ENCODE results near the gene ASIC2. TPM values are rescaled to one million over a fixed set of nuclear protein-coding genes. Genes with fewer than 3 reads are reported as not detected.

The ASIC2 gene
- total RNA-seq, 1 experiment from 2014 or later = 0.11 TPM

DNA sequence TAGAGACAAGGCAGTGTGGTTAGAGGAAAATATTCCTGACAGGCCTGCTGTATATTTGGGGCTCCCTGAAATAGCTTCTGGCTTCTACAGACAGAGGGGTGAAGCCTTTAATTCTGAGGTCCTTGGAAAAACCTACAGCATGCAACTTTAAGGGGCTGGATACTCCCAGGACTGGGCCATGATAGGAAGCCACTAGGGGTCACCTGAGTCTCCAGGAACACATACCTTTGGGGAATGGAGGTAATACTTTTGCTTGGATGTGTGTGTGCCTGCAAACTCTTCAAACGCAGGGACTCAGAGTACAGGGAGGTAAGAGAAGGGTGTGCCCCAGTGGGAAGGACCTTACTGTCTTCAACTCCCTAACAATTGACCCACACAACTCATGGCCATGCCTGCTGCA is 4.1 kb downstream of the ASIC2 start:
- no peak for DNase-seq (ENCODE audit: low read depth)

DNA sequence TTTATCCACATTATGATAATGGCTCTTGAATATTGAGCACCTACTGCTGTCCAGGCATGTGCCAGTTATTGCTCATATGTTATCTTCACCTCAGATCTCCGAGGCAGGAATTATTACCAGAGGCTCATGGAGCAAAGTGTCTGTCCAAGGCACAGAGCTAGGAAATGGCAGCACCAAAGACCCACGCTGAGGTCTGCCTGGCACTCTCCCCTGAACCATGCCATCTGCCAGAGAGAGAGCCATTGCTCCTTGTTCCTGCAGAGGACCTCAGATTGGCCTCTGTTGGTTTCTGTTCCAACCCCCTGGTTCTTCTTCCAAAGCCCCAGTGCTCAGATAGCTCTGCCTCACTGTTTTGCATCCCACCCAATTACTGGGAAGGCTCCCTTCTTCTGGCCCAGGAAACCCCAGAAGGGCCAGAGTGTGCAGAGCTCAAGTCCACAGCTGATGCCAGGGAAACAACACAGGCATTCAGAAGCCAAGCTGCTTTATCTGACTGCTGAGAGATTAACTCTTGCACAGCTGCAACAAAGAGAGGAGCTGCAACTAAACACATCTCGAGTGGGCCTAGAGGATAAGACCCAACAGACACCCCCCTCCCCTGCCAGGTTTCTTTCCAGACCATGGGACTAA is 5.9 kb downstream of the ASIC2 start:
- no peak for DNase-seq (ENCODE audit: low read depth)

DNA sequence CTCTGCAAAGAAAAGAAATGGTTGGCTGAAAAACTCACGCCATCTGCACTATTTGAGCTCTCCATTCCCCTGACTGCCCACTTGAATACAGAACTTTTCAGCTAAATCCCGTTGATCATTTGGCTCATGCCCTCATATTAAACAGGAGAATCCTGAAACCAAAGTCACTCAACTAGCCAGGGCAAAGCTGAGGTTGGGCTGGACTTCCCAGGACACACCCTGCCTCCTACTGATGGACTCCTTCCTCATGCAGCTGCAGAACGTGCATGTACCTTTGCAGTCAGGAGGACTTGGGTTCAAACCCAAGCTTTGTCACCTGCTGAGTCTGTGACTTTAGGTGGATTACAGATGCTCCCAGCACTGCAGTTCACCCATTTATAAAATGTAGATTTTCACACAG is 7.7 kb downstream of the ASIC2 start:
- no peak for DNase-seq (ENCODE audit: low read depth)

DNA sequence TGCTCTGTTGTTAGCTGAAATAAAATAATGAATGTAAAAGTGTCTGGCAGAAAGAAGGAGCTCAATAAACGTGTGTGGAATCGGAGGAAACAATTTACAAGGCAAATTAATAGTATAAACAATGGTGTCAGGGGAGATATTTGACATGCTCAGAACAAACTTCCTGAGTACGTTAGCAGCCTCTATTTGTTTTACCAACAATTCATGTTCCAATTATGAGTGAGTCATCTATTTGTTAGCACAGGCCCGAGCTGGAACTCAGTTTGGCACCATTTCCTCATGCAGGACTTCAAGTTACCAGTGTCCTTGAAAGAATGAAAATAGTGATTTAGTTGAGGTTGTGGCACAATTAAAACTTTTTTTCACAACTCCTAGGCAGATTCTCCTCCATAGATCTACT is 9.1 kb downstream of the ASIC2 start:
- DNase-seq (ENCODE audit: low read depth) = peak; percentile 65

DNA sequence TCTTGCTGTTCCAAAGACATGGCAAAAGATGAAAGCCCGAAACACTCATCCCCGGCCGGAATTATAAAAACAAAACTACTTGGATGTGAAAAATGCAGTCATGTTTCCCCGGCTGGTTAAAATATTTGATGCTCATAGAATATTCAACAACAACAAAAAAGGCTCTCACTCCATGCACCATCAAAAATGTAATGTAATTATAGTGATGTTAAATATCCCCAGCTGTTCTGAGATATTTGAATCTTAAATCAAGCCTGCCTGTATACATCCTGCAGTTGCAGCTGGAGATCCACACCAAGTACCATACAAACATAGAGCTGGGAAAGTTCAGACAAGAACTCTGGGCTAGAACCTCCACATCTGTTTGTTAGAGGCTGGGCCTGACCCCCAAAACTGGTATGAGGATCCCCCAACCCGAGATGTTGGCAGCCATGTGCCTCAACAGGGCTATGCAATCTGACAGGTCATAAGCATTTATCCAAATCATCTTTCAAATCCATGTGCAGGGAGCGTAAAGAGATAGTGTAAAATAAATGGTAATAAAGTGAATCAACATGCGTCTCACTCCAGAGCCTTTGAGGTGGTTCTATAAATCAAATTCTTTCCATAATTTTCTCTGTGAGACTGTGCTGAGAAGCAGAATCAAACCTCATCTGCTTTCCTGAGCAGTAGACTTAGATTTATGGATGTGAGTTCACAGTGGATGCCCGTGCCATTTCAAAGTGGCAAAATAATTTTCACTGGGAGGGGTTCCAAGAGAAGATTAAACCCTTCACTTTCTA is 12.7 kb downstream of the ASIC2 start:
- DNase-seq (ENCODE audit: low read depth) = no peak

DNA sequence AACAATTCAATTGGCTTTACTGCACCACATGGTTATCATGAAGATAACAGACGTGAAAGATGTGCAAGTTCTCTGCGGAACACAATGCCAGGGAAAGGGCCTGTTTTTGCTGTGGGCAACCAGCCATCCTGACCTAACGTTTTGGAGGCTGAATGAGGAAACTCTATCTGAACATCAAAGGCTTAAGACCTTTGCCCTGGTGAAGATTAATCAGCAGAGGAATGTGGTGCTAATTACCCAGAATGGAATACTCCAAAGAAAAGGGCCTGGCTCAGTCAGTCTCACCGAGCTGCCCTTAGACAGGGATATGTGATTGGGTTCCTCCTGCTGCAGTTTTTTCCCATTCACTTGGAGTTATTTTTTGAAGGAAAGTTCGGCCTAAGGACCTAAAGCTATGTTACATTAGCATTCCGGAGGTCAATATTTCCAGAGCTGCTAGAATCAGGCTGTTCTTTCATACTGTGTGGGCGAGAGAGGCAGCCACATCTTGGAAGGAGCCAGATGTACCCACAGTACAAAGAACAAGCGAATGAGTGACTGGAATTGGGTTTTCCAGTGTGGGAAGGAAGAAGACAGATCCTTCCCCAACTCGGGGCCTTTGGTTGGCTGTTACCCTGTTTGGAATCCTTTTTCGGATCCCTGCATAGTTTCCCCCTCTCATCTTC is 15.5 kb downstream of the ASIC2 start:
- no peak for DNase-seq (ENCODE audit: low read depth)

DNA sequence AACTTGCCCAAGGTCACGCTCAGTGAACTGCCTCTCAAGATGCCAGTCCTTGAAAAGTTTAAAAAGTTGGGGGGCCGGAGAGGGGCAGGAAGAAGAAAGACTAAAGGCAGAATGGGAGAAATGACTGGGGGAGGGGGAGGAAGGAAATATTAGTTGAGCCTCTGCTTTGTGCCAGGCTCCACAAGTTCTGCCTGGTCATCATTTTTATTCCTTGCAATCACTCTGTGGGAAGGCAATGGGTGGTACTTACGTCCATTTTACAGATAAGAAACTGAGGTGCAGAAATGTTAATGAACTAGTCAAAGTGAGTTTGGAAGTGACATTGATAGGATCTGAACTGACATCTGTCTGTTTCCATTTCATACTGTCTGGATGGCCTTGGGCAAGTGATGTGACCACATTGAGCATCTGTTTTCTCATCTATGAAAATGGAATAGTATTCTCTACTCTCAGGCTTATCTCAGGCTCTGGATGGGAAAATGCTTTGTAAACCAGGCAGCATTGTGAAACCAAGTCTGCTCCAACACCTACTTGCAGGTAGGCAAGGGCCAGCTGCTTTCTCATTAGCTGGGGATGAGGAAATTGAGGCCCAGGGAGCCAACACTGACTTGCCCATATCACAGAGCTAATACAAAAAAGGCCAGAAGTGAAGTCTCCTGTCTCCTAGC is 19.2 kb downstream of the ASIC2 start:
- DNase-seq (ENCODE audit: low read depth) = no peak

DNA sequence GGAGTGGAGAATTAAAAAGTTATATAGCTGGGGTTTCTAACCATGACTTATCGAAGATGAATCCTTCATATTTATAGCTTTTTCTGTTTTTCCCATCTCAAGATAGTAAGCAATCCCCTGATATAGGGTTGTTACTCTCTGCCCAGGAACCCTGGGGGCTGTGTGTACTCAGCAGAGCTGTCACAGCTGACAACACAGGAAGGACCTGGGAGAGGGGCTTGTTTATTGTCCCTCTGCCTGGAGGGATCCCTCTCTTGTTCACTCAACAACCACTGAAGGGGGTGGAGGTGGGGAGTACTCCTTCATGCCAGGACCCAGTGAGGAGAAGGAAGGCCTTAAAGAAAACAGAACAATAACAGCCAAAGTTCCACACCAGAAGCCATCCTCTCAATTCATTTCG is 19.8 kb downstream of the ASIC2 start:
- no peak for DNase-seq (ENCODE audit: low read depth)

DNA sequence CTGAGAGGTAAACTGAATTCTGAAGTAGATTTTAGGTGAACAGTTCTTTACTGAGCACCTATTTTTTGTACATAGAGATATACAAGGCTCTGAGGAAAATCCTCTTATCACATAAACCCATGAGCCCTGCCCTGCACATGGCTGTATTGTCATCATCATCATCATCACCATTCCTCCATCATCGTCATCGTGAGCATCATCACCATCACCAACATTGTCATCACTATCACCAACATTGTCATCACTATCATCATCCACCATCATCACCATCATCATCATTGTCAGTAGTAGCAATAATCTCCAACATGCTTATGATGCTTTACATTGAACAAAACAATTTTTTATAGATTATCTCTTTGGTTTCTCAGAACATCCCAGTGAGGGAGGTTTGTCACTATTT is 20.7 kb downstream of the ASIC2 start:
- DNase-seq (ENCODE audit: low read depth) = no peak

DNA sequence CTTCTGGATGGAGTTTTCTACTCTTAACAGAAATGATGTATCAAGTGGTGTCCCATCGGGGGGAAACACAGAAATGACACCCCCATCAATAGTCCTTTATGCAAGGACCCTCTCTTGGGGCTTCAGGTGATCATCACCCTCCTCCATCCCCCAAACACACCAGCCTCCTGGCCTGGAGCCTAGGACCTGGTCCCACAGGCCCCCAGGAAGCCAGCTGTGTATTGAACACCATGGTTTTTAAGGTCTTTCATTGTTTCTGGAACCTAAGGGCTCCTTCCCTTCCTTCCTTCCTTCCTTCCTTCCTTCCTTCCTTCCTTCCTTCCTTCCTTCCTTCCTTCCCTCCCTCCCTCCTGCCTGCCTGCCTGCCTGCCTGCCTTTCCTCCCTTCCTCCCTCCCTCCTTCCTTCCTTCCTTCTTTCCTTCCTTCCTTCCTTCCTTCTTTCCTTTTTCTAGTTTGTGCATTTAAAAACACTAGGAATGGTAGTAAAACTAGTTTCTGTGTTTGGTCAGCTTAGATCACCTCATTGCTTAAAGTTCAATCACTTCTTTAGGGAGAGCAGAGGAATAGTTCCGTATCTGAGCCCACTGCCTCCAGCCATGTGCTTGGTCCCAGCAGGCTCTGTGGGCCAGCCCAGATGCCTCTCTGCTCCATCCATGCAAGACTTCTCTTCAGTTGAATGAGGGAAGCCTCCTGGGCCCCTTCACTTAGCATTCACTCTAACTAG is 23.6 kb downstream of the ASIC2 start:
- DNase-seq (ENCODE audit: low read depth) = no peak

DNA sequence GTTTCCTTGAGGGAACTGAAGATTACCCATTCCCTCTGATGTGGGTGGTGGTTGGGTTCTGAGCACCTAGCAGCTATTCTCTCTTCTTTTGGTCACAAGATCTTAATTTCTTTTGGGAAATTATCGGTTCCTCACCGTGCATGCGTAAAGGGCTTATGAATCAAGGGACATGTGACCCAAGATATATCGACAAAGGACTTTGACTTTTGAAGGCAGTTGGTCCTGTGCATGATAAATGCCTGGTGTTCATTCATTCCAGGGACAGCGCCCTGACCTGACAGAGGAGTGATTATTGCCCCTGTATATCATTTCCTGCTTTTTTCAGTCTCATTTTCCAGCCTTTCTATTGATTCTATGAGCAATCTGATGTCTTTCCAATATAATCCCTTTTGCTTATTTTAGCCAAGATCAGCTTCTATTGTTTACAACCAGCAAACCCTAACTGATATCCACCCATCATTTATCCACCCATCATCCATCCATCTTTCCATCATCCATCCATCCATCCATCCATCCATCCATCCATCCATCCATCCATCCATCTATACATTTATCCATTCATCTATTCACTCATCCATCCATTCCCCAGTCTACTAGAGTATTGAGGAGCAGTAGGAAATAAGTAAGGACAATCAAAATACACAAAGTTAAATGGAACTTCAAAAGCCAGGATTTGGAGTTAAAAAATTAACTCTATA is 25.1 kb downstream of the ASIC2 start:
- DNase-seq (ENCODE audit: low read depth) = no peak

DNA sequence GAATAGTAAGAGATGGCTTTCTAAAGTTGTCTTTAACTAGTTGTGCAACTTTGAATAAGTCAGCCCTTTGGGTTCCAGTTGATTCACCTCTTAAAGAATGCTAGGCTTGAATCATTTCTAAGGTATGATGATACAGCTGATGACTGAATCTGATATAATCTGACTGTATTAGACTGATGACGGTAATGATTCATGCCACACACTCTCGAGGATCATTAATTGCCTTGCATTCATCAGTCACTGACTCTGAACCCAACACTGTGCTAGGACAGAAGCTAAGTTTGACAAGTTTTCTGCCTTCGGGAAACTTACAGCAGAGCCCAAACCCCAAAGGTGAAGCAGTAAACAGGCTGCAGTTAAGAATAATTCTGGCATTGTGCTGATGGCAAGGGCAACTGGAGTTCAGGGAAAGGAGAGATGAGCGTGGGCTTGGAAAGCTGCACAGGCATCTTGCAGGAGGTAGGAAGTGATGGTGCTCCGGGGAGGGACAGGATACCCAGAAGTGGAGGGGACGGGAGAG is 25.8 kb downstream of the ASIC2 start:
- peak; percentile 74 for DNase-seq (ENCODE audit: low read depth)

DNA sequence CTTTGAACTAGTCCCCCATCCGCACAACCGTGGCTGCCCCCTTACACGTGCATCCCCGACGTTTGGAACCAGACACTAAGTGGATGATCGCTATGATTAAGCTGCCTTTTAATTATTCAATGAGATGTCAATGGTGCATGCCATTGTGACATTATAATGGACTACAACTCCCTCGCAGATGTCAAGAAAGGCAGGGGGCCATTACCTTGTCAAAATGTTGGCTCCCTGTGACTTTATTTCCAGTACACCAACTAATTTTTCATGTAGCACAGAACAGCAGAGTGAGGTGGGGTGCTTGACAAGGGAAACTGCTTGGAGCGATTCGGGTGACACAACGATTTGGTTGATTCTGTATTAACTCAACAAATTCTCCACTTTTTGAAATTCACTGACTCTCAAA is 26.5 kb downstream of the ASIC2 start:
- DNase-seq (ENCODE audit: low read depth) = no peak

DNA sequence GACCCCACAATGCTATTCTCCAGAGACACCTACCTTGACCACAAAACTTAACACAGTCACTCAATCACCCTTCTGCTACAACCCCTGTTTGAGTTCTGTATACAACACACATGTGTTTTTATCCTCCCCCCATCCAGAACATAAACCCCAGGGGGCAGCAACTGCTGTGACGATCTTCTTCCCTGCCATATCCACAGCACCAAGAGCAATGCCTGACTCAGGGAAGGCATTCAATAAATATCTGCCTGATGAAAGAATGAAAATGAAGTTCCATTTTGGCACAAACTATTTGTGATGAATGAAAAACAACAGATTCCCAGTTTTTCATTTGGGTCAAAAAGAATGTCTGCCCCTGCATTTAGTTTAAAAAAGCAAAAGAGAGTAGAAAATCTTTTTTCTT is 27.0 kb downstream of the ASIC2 start:
- DNase-seq (ENCODE audit: low read depth) = no peak

DNA sequence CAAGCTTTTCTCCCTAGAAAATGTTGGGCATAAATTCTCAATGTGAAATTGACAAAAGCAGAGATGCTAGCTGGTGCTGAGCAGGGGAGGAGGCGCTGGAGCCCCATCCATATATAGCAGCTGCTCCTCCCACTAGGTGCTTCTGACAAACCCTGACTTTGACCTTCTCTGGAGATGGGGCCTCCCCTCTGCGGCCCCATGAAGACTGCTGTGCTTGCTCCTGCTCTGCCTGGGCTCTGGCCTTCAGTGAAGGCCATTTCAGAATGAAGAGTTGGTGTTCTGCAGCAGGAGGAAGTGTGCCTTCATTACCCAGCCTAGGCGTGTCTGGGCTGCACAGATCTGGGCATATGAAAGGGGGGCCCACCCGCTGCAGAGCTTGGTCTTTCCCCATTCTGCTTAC is 29.7 kb downstream of the ASIC2 start:
- DNase-seq (ENCODE audit: low read depth) = no peak

DNA sequence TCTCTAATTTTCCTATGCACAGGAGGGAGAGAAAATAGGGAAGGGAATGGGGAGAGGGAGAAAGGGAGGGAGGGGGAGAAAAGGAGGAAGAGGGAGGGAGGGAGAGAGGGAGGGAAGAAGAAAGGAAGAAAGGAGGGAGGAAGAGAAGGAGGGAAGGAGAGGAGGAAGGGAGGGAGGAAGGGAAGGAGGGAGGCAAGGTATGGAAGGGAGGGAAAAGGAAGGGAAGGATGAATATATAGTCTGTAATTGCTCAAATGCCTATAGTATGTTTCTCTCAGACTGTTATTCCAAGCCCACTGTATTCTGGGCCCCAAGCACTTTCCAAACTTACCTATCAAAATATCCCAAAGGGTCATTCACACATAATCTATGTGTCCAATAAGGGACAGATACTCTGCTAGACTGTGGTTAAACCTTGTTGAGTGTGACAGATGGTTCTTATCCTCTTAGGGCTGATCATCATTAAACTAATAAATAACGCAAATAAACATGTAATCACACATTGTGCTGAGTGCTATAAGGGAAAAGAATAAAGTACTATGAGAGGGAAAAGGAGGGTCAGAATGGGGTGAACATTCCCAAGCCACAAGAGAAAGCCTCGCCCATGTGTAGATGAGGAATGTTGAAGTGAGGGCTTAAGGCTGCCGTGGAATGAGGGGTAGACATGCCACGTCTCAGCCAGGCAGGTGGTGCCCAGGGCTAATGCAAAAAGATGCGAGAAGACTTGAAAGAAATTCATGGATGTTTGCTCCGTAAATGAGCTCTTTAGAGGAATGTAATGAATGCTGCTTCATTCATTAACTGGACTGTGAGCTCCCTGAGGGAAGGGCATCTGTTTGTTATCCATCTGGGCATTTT is 30.6 kb downstream of the ASIC2 start:
- DNase-seq (ENCODE audit: low read depth) = no peak

DNA sequence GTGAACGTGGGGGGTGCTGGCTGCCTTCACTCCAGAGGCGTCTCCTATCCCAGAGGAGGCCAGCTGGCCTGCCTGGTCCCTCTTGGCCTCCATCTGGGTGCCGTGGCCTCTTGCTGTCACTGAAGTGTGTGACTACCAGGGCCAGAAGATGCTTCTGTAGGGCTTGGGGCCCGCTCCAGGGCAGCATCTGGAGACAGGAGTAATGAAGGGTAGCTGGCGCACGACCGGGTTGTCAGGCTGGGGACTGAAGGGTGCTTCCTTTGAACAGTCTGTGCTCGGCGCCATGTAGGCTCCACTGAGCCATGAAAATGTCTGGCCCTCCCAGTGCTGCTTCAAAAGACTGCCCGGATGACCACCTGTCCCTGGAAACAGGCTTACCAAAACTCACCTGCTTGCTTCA is 31.3 kb downstream of the ASIC2 start:
- no peak for DNase-seq (ENCODE audit: low read depth)

DNA sequence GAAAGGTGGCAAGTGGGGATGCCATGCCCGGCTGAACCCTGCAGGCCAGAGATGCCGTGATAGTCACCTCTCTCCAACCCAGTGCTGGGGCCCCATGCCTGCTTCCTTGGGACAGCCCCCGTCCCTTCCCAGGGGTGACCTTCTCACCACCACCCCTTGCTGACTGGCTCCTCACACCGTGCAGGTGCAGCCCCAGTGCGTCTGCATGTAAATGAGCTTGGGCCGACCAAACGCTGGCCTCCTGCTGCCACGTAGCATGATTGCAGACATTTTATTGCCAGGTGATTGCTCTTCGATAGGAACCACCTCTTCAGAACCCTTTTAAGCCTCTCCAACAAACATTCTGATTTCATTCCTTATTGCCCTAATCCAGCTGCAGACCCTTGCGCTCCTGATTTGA is 32.5 kb downstream of the ASIC2 start:
- no peak for DNase-seq (ENCODE audit: low read depth)

DNA sequence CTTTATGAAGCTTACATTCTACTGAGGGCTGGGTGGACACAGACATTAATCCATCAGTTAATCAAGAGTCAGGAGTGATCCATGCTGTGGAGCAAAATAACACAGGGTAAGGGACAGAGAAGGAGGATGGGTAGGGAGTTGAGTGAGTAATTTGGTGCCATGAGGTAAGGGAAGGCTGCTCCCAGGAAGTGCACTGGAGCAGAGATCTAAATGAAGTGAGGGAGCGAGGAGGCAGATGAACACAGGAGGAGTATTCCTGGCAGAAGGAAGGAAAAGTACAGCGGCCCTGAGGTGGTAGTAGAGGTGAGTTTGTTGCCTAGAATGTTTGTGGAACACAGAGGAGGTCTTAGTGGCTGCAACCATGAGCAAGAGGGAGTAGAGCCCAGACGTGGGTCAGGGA is 34.8 kb downstream of the ASIC2 start:
- no peak for DNase-seq (ENCODE audit: low read depth)

DNA sequence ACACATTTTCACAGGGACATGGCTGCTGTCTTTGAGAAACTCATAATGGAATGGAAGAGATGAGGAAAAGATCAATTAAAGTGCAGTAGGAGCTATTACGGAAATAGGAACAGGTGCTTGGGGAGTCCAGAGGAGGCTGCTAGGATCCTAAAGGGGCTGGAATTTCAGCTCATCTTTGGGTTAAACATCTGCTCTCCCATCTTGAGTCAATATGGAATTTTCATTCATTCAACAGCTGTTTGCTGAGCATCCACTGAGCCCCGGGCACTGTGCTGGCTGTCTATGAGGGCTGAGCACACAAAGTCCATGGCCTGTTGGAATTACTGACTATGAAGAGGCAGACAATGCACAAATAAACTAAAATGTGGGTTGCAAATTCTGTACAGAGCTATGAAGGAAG is 47.9 kb downstream of the ASIC2 start:
- DNase-seq (ENCODE audit: low read depth) = no peak
